Spleen (tissue), 13 donors: ENCODE data around the gene CHAD. TPM values are rescaled to one million over a fixed set of nuclear protein-coding genes. Genes with fewer than 3 reads are reported as not detected.

ENCODE experiments used
- DNase-seq: peaks from one replicate; pipeline ENCODE4 v3.0.0-alpha.2; 2020
- H3K27ac ChIP-seq, 8 donors: fragments of 200-600 bp; sonication (generic) in 7 of 8; 1 replicate in 4 of 8; 2 replicates in 4 of 8; pipeline versions ENCODE4 v1.5.0 to v1.8.0; 2016 to 2021; ENCODE audit warnings: inconsistent platforms in 4 of 8, mild to moderate bottlenecking in 4 of 8, moderate library complexity in 1 of 8
- H3K27me3 ChIP-seq, 7 donors: fragments of 200-600 bp; sonication (generic) in 6 of 7; replicated peaks in 1 of 7; 1 replicate in 4 of 7; 2 replicates in 3 of 7; pipeline versions ENCODE4 v1.5.0 to v1.8.0; 2016 to 2021; ENCODE audit warnings: inconsistent platforms in 3 of 7, mild to moderate bottlenecking in 1 of 7
- H3K36me3 ChIP-seq, 6 donors: fragments of 200-600 bp; sonication (generic) in 5 of 6; 1 replicate in 4 of 6; 2 replicates in 2 of 6; pipeline versions ENCODE4 v1.5.0 to v1.8.0; 2016 to 2021; ENCODE audit warnings: inconsistent platforms in 2 of 6
- H3K4me1 ChIP-seq, 6 donors: fragments of 200-600 bp; sonication (generic) in 5 of 6; 1 replicate in 3 of 6; 2 replicates in 3 of 6; pipeline versions ENCODE4 v1.5.0 to v1.8.0; 2016 to 2021; ENCODE audit warnings: inconsistent platforms in 3 of 6
- H3K4me3 ChIP-seq, 8 donors: fragments of 200-600 bp; sonication (generic) in 7 of 8; 1 replicate in 4 of 8; 2 replicates in 4 of 8; pipeline versions ENCODE4 v1.5.0 to v1.8.0; 2016 to 2021; ENCODE audit warnings: inconsistent platforms in 4 of 8, mild to moderate bottlenecking in 4 of 8, moderate library complexity in 2 of 8
- H3K9me3 ChIP-seq, 8 donors: fragments of 200-600 bp; sonication (generic) in 7 of 8; 1 replicate in 4 of 8; 2 replicates in 4 of 8; pipeline versions ENCODE4 v1.5.0 to v1.8.0; 2016 to 2021; ENCODE audit warnings: inconsistent platforms in 4 of 8
- CTCF ChIP-seq, 11 experiments: fragments of 200-600 bp in 7 of 11; fragments of 450-650 bp in 4 of 11; sonication (generic) in 4 of 11; IDR thresholded peaks in 8 of 11; conservative IDR thresholded peaks in 3 of 11; 1 replicate in 7 of 11; 2 replicates in 4 of 11; pipeline versions ENCODE4 v1.4.0 to v1.8.0; 2016 to 2021; ENCODE audit warnings: antibody characterized with exemption in 11 of 11, inconsistent platforms in 4 of 11, mild to moderate bottlenecking in 1 of 11
- POLR2A ChIP-seq, 3 donors: fragments of 450-650 bp; IDR thresholded peaks; one replicate each; pipeline ENCODE4 v1.5.1; 2017; ENCODE audit warnings: antibody characterized with exemption in 3 of 3, mild to moderate bottlenecking in 1 of 3
- POLR2AphosphoS5 ChIP-seq, 3 donors: sonication (generic); formaldehyde crosslinking; IDR thresholded peaks; one replicate each; pipeline ENCODE4 v1.5.1; 2017; ENCODE audit warnings: antibody characterized with exemption in 3 of 3
- WGBS, 5 donors: extraction: QIAGEN DNeasy Blood & Tissue Kit in 3 of 5; methylation state at CpG; one replicate each; pipeline versions ENCODE4 v1.1.5 to v1.1.7; 2013 to 2018; 5-methylcytosine and 5-hydroxymethylcytosine counted together
- intact Hi-C: fragments of 100-400 bp; cut with DNase I; formaldehyde crosslinking; loops from one replicate; pipeline ENCODE4 v1.15.0; 2023; ENCODE audit warnings: low total_unique reads
- long read RNA-seq, 2 donors: transcript quantifications; one replicate each; lab custom pipeline, GENCODE V29; 2026
- polyA plus RNA-seq, 3 donors: library from polyadenylated mRNA; stranded (reverse); fragments of 200-250 nt; gene quantifications; one replicate each; pipeline ENCODE4 v1.2.1, GENCODE V29; 2013
- total RNA-seq, 7 donors: library from RNA; depleted of rRNA in 3 of 7; stranded (reverse); fragments of >200 nt in 3 of 7; fragmentation: NEBNext Ultra II Directional in 4 of 7; extraction: Animal tissue kit (Norgen Biotek cat#: 25700) in 4 of 7; gene quantifications; one replicate each; pipeline versions ENCODE4 v1.1.0 to v1.2.1, GENCODE V29; 2016 to 2021
- donor health status: healthy with polysubstance abuse.
- donor health status: DM: no; HTN: no; CAD: no; lungs with moderate emphysema.
- donor health status: DM: no; HTN: no; CAD: no.
- donor health status: Bipolar disorder and iron deficiency.
- donor health status: healthy.
- donor health status: DM: no; HTN: no; CAD: no.
- donor health status: DM: yes; HTN: yes; CAD: no.

The CHAD gene
- total RNA-seq (under 1 TPM in 1 of 7 donors, not detected in 6; 0.39 TPM), polyA plus RNA-seq (not detected)
- long read RNA-seq, donor 1: 0 reads
- long read RNA-seq, donor 2: 0 reads

- WGBS, 5 donors: 29 to 47% (median 39%) methylated on average over 45 to 71 of the region's 71 CpGs
- H3K4me1 ChIP-seq: peaks cover 0 to 20% (median 13%) of the 10 kb centered on the region in 6 donors
- no peak within 1 kb of the TSS for H3K27ac ChIP-seq
- H3K9me3 ChIP-seq: no peaks in the 10 kb centered on the region
- H3K36me3 ChIP-seq: peaks cover 0 to 38% (median 0%) of the 10 kb centered on the region in 6 donors
- H3K27me3 ChIP-seq: peaks cover 0 to 30% (median 19%) of the 10 kb centered on the region in 7 donors
- H3K4me3 ChIP-seq: peak within 1 kb of the TSS; percentile 4 to 57 (median 20)
- peak; percentile 70 for DNase-seq
- intact Hi-C loops: no loop called here
- no peak for TF ChIP-seq POLR2A (IDR thresholded peaks at IDR 0.05)
- peak in 1 of 3 donors; percentile 24 for TF ChIP-seq POLR2AphosphoS5 (IDR thresholded peaks at IDR 0.05)
Observed at GRCh38 chr17:50468304-50469207, at the start of gene CHAD. TSS of gene CHAD (minus strand) at chr17:50468880. CDS start at chr17:50468813, 67 bp downstream.

GRCh38 chr17:50517504-50518383 lies 49.1 kb upstream of the CHAD start:
- H3K27ac ChIP-seq: no peak overlapping the region
- no peaks in the 10 kb centered on the region for H3K9me3 ChIP-seq
- no peaks in the 10 kb centered on the region for H3K27me3 ChIP-seq
- no peaks in the 10 kb centered on the region for H3K36me3 ChIP-seq
- intact Hi-C loops: no loop called here
- TF ChIP-seq POLR2A (IDR thresholded peaks at IDR 0.05) (no peak), POLR2AphosphoS5 (IDR thresholded peaks at IDR 0.05) (no peak), CTCF (IDR thresholded peaks at IDR 0.05 in 8 of 11, conservative IDR thresholded peaks at IDR 0.05 in 3 of 11) (no peak)
- no peak for DNase-seq
- no peaks in the 10 kb centered on the region for H3K4me1 ChIP-seq
- no peak overlapping the region for H3K4me3 ChIP-seq
- WGBS, 5 donors: 78 to 86% (median 84%) methylated on average over 8 of the region's 8 CpGs

- Histone ChIP-seq H3K27me3 (no peaks in the 10 kb centered on the region), H3K4me1 (no peaks in the 10 kb centered on the region), H3K36me3 (no peaks in the 10 kb centered on the region), H3K9me3 (no peaks in the 10 kb centered on the region), H3K27ac (no peak overlapping the region), H3K4me3 (no peak overlapping the region)
- TF ChIP-seq POLR2AphosphoS5 (IDR thresholded peaks at IDR 0.05): no peak
- no peak for TF ChIP-seq CTCF (IDR thresholded peaks at IDR 0.05 in 8 of 11, conservative IDR thresholded peaks at IDR 0.05 in 3 of 11)
- no peak for TF ChIP-seq POLR2A (IDR thresholded peaks at IDR 0.05)
- 79 to 85% (median 84%) methylated on average over 4 of the region's 4 CpGs for WGBS, 5 donors
- no peak for DNase-seq
- intact Hi-C loops: no loop called here
Observed at GRCh38 chr17:50517011-50517410, 48.3 kb upstream of the CHAD start.

GRCh38 chr17:50514936-50515702 lies 46.4 kb upstream of the CHAD start:
- WGBS, 5 donors: 66 to 81% (median 74%) methylated on average over 6 of the region's 6 CpGs
- H3K9me3 ChIP-seq: no peaks in the 10 kb centered on the region
- intact Hi-C loops: no loop called here
- TF ChIP-seq CTCF (IDR thresholded peaks at IDR 0.05 in 8 of 11, conservative IDR thresholded peaks at IDR 0.05 in 3 of 11) (no peak), POLR2AphosphoS5 (IDR thresholded peaks at IDR 0.05) (no peak), POLR2A (IDR thresholded peaks at IDR 0.05) (no peak)
- H3K36me3 ChIP-seq: no peaks in the 10 kb centered on the region
- peak overlapping the region in 1 of 8 donors; percentile 9 for H3K27ac ChIP-seq
- H3K4me3 ChIP-seq: no peak overlapping the region
- peaks cover 0 to 3% (median 0%) of the 10 kb centered on the region in 6 donors for H3K4me1 ChIP-seq
- no peaks in the 10 kb centered on the region for H3K27me3 ChIP-seq
- peak; percentile 25 for DNase-seq
